ENCODE data around the gene TNFSF11. TPM values are rescaled to one million over a fixed set of nuclear protein-coding genes. Genes with fewer than 3 reads are reported as not detected.

TNFSF11 gene
- total RNA-seq, 1 donor from 2014 or later, result under 0.01 TPM

DNA sequence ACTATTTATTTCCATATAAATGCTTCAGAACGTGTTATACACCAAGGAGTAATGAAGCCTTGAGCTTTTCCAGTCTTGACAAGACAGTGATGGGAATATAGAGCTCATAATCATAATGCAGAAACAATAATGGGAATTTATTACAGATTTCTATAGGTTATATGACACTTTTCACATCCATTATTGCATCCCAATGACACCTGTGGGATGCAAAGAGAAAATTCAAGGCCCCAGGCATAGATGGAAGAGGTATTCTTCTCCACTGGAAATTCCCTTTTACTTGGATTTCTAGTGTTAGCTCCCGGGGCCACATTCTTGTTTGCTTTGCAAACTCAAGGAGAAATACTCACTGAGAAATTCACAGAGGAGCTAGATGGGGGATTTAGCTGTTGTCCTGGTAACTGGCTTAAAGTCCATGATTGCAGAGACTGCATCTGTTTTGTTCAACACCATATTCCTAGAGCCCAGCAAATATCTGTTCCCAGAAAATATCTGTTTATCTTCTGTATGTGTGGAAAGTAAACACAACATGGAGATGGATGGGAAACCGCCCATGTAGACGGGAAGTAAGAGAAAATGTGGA lies 30.6 kb upstream of the TNFSF11 start:
- Histone ChIP-seq H3K9ac (ENCODE audit: low read depth in 1 of 3, low read length in 3 of 3) (no peak overlapping the region), H3K36me3 (ENCODE audit: control insufficient read depth in 3 of 3, insufficient read depth in 3 of 3, low read length in 3 of 3) (no peaks in the 10 kb centered on the region), H3K9me3 (ENCODE audit: control insufficient read depth in 3 of 3, low read length in 3 of 3) (no peaks in the 10 kb centered on the region), H3K4me1 (ENCODE audit: control insufficient read depth in 3 of 3, insufficient read depth in 3 of 3, low read length in 3 of 3) (no peaks in the 10 kb centered on the region), H3K27ac (ENCODE audit: low read depth, low read length) (no peak overlapping the region), H3K4me3 (ENCODE audit: low read length in 3 of 3) (no peak overlapping the region), H3K27me3 (ENCODE audit: control insufficient read depth in 3 of 3, insufficient read depth in 3 of 3, low read length in 3 of 3) (no peaks in the 10 kb centered on the region)

DNA sequence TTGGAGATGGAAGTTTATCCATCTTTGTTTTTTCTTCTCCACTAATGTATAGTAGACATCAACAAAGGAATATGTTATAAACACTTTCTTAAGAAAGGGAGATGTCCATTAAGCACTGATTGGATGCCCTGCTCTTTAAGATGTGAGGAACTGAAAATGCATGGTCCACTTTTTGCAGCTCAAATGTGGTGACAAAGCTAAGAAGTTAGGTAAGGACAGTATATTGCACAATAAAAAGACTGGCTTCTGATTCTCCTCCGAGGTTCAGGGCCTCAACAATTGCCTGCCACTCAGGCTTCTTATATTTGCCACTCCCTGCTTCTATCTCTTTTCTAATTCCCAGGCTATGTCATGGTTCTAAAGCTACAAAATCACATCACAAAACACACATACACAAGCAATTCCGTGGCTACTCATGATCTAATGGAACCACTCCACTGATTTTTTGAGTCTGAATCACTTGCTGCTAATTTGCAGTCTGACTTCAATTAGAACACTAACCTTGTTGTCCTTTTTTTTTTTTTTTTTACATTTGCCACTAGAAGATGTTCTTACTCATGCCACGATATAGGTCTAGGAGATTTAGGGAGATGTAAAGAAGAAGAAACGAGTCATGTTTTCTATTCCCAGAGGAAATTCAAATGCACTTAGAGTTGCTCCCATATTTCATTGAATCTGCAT lies 29.6 kb upstream of the TNFSF11 start:
- Histone ChIP-seq H3K27me3 (ENCODE audit: control insufficient read depth in 3 of 3, insufficient read depth in 3 of 3, low read length in 3 of 3) (no peaks in the 10 kb centered on the region), H3K27ac (ENCODE audit: low read depth, low read length) (no peak overlapping the region), H3K4me3 (ENCODE audit: low read length in 3 of 3) (no peak overlapping the region), H3K9me3 (ENCODE audit: control insufficient read depth in 3 of 3, low read length in 3 of 3) (no peaks in the 10 kb centered on the region), H3K9ac (ENCODE audit: low read depth in 1 of 3, low read length in 3 of 3) (no peak overlapping the region), H3K4me1 (ENCODE audit: control insufficient read depth in 3 of 3, insufficient read depth in 3 of 3, low read length in 3 of 3) (no peaks in the 10 kb centered on the region), H3K36me3 (ENCODE audit: control insufficient read depth in 3 of 3, insufficient read depth in 3 of 3, low read length in 3 of 3) (no peaks in the 10 kb centered on the region)

DNA sequence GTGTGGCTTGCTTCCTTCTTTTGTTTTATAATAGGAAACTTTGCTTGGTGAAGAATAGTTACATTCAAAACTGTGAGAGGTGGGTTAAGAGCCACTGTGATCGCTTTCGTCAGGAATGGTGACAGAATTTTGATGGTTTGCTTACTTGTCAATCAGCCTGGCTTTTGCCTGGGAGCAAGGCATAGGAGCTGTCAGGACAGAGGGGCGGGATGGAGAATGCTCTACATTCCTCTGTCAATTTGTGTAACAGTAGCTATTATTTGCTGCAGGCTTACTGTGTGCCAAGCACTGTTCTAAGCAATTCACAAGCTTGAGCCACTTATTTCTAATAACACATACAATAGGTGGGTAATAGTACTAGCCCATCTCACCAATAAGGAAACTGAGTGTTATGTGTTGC lies 28.1 kb upstream of the TNFSF11 start:
- no peaks in the 10 kb centered on the region for H3K9me3 ChIP-seq (ENCODE audit: control insufficient read depth in 3 of 3, low read length in 3 of 3)
- no peak overlapping the region for H3K27ac ChIP-seq (ENCODE audit: low read depth, low read length)
- no peak overlapping the region for H3K4me3 ChIP-seq (ENCODE audit: low read length in 3 of 3)
- H3K27me3 ChIP-seq (ENCODE audit: control insufficient read depth in 3 of 3, insufficient read depth in 3 of 3, low read length in 3 of 3), result no peaks in the 10 kb centered on the region
- H3K9ac ChIP-seq (ENCODE audit: low read depth in 1 of 3, low read length in 3 of 3), result no peak overlapping the region
- no peaks in the 10 kb centered on the region for H3K36me3 ChIP-seq (ENCODE audit: control insufficient read depth in 3 of 3, insufficient read depth in 3 of 3, low read length in 3 of 3)
- no peaks in the 10 kb centered on the region for H3K4me1 ChIP-seq (ENCODE audit: control insufficient read depth in 3 of 3, insufficient read depth in 3 of 3, low read length in 3 of 3)

GRCh38 chr13:42547612-42548011 lies 26.3 kb upstream of the TNFSF11 start:
- Histone ChIP-seq H3K27me3 (ENCODE audit: control insufficient read depth in 3 of 3, insufficient read depth in 3 of 3, low read length in 3 of 3) (no peaks in the 10 kb centered on the region), H3K27ac (ENCODE audit: low read depth, low read length) (no peak overlapping the region), H3K4me3 (ENCODE audit: low read length in 3 of 3) (no peak overlapping the region), H3K9me3 (ENCODE audit: control insufficient read depth in 3 of 3, low read length in 3 of 3) (no peaks in the 10 kb centered on the region), H3K4me1 (ENCODE audit: control insufficient read depth in 3 of 3, insufficient read depth in 3 of 3, low read length in 3 of 3) (no peaks in the 10 kb centered on the region), H3K36me3 (ENCODE audit: control insufficient read depth in 3 of 3, insufficient read depth in 3 of 3, low read length in 3 of 3) (no peaks in the 10 kb centered on the region), H3K9ac (ENCODE audit: low read depth in 1 of 3, low read length in 3 of 3) (no peak overlapping the region)

GRCh38 chr13:42548731-42549551 lies 25.0 kb upstream of the TNFSF11 start:
- Histone ChIP-seq H3K36me3 (ENCODE audit: control insufficient read depth in 3 of 3, insufficient read depth in 3 of 3, low read length in 3 of 3) (no peaks in the 10 kb centered on the region), H3K27ac (ENCODE audit: low read depth, low read length) (no peak overlapping the region), H3K9me3 (ENCODE audit: control insufficient read depth in 3 of 3, low read length in 3 of 3) (no peaks in the 10 kb centered on the region), H3K4me1 (ENCODE audit: control insufficient read depth in 3 of 3, insufficient read depth in 3 of 3, low read length in 3 of 3) (no peaks in the 10 kb centered on the region), H3K9ac (ENCODE audit: low read depth in 1 of 3, low read length in 3 of 3) (no peak overlapping the region), H3K4me3 (ENCODE audit: low read length in 3 of 3) (no peak overlapping the region), H3K27me3 (ENCODE audit: control insufficient read depth in 3 of 3, insufficient read depth in 3 of 3, low read length in 3 of 3) (no peaks in the 10 kb centered on the region)

DNA sequence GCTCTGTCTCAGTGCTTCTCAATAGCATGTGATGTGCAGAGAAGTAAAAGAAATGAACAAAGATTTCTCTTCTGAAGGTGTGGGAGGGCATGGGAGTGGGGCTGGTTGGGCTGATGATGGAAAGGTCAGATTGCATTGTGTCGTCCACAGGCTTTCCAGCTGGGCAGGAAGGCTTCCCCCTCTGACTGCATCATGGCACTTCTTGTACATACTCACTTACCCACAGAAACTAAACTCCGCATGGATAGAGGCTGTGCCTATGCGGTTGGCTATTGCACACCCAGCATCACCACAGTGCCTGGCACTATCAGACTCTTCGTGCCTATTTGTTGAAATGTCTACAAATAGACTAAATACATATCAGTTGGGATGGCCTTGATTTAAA lies 24.4 kb upstream of the TNFSF11 start:
- H3K4me3 ChIP-seq (ENCODE audit: low read length in 3 of 3), result no peak overlapping the region
- no peaks in the 10 kb centered on the region for H3K36me3 ChIP-seq (ENCODE audit: control insufficient read depth in 3 of 3, insufficient read depth in 3 of 3, low read length in 3 of 3)
- no peaks in the 10 kb centered on the region for H3K27me3 ChIP-seq (ENCODE audit: control insufficient read depth in 3 of 3, insufficient read depth in 3 of 3, low read length in 3 of 3)
- no peaks in the 10 kb centered on the region for H3K4me1 ChIP-seq (ENCODE audit: control insufficient read depth in 3 of 3, insufficient read depth in 3 of 3, low read length in 3 of 3)
- no peaks in the 10 kb centered on the region for H3K9me3 ChIP-seq (ENCODE audit: control insufficient read depth in 3 of 3, low read length in 3 of 3)
- H3K27ac ChIP-seq (ENCODE audit: low read depth, low read length), result no peak overlapping the region
- no peak overlapping the region for H3K9ac ChIP-seq (ENCODE audit: low read depth in 1 of 3, low read length in 3 of 3)

DNA sequence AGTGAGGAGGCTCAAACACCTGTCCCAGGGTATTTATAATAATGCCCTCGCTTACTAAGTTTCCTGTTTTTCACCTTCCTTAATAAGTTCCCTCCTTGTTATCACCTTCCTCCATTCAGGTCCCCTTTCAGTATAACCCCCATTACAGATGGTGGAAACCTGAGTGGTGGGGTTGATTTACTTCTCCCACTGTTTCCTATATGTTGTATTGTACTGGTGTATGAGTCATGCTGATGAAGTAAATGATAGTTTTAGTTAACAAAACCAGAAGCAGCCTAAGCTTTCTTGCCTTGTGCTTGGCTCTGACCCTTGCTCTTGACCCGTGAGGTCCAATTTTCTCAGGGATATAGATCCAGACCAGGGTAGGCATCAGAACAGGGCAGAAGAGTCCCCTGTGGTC lies 22.3 kb upstream of the TNFSF11 start:
- Histone ChIP-seq H3K9me3 (ENCODE audit: control insufficient read depth in 3 of 3, low read length in 3 of 3) (no peaks in the 10 kb centered on the region), H3K36me3 (ENCODE audit: control insufficient read depth in 3 of 3, insufficient read depth in 3 of 3, low read length in 3 of 3) (no peaks in the 10 kb centered on the region), H3K27ac (ENCODE audit: low read depth, low read length) (no peak overlapping the region), H3K4me3 (ENCODE audit: low read length in 3 of 3) (no peak overlapping the region), H3K4me1 (ENCODE audit: control insufficient read depth in 3 of 3, insufficient read depth in 3 of 3, low read length in 3 of 3) (no peaks in the 10 kb centered on the region), H3K9ac (ENCODE audit: low read depth in 1 of 3, low read length in 3 of 3) (no peak overlapping the region), H3K27me3 (ENCODE audit: control insufficient read depth in 3 of 3, insufficient read depth in 3 of 3, low read length in 3 of 3) (no peaks in the 10 kb centered on the region)

DNA sequence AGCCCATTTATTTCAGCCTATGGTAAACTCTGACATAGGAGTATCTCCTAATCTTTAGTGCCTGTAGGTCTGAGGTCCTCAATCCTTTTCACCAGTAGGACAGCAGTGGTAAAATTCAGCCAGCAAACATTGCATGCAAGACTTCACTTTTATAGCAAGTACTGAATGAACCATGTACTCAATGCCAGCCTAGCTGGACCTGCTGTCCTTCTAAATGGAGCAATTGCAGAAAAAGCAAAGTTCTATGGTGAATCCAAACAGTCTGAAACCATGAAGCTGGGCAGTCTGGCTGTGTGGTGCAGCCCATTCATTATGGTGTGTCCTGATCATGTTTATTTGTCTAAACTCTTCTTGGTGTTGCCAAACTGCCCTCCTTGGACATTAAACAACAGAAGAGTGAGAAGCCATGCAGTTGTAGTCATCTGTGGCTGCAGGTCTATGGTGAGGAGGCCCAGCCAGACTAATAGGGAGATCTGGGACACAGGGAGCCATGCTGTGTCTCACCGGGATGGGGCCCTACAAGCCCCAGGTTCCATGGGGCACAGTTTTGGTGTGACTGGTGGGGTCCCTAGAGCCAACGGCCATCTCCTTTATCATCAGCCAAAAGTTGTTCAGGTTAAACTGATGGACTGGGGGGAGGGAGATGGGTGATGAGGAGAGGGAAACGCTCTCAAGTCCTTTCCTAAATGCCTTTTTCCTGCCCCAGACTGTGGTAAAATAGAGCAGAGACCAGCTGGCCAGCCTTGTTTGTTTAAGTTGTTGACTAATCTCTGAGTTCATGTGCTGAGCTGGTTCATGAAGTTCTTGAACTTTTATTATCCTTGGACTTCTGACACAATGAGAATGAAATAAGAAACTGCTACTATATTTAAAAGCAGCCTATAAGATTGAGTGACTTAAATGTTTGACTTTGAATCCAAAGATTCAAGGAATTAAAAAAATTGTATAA lies 20.6 kb upstream of the TNFSF11 start:
- Histone ChIP-seq H3K9ac (ENCODE audit: low read depth in 1 of 3, low read length in 3 of 3) (no peak overlapping the region), H3K36me3 (ENCODE audit: control insufficient read depth in 3 of 3, insufficient read depth in 3 of 3, low read length in 3 of 3) (no peaks in the 10 kb centered on the region), H3K27me3 (ENCODE audit: control insufficient read depth in 3 of 3, insufficient read depth in 3 of 3, low read length in 3 of 3) (no peaks in the 10 kb centered on the region), H3K27ac (ENCODE audit: low read depth, low read length) (no peak overlapping the region), H3K4me1 (ENCODE audit: control insufficient read depth in 3 of 3, insufficient read depth in 3 of 3, low read length in 3 of 3) (no peaks in the 10 kb centered on the region), H3K9me3 (ENCODE audit: control insufficient read depth in 3 of 3, low read length in 3 of 3) (no peaks in the 10 kb centered on the region), H3K4me3 (ENCODE audit: low read length in 3 of 3) (no peak overlapping the region)

DNA sequence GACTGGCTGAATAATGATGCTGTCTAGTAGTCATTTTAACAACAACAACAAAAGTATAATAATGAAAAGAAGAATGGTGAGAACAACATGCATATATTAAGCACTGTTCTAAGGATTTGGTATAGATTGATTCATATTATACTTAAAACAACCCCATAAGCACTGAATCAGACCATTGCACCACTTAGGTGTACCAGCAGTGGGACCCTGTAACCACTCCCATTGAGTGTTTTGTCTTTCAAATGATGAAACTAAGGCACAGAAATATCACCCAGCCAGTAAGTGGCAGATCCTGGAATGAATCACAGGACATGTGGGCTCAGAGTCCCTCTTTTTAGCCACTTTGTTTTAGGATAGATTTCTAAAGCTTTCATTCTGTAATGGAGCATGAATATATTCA lies 14.9 kb upstream of the TNFSF11 start:
- H3K27me3 ChIP-seq (ENCODE audit: control insufficient read depth in 3 of 3, insufficient read depth in 3 of 3, low read length in 3 of 3), result no peaks in the 10 kb centered on the region
- no peak overlapping the region for H3K9ac ChIP-seq (ENCODE audit: low read depth in 1 of 3, low read length in 3 of 3)
- H3K27ac ChIP-seq (ENCODE audit: low read depth, low read length), result no peak overlapping the region
- H3K4me3 ChIP-seq (ENCODE audit: low read length in 3 of 3), result no peak overlapping the region
- H3K4me1 ChIP-seq (ENCODE audit: control insufficient read depth in 3 of 3, insufficient read depth in 3 of 3, low read length in 3 of 3), result no peaks in the 10 kb centered on the region
- H3K9me3 ChIP-seq (ENCODE audit: control insufficient read depth in 3 of 3, low read length in 3 of 3), result peaks cover 0 to 4% (median 2%) of the 10 kb centered on the region in 3 donors
- H3K36me3 ChIP-seq (ENCODE audit: control insufficient read depth in 3 of 3, insufficient read depth in 3 of 3, low read length in 3 of 3), result no peaks in the 10 kb centered on the region

Data from skeletal muscle tissue (tissue), 4 donors.